B cell (primary cell): ENCODE results near the gene TBC1D4. TPM values are rescaled to one million over a fixed set of nuclear protein-coding genes. Genes with fewer than 3 reads are reported as not detected.

Source experiments
- ATAC-seq: fragments of 200-7000 bp; cut with Tn5 transposase; one replicate; pipeline ENCODE4 v1.10.0; 2021; ENCODE audit warnings: low read depth, mild to moderate bottlenecking, moderate number of reproducible peaks, moderate library complexity
- CTCF ChIA-PET: fragments of 350-600 bp; sonication (Branson Sonifier 250); formaldehyde crosslinking; loops from one replicate; lab custom pipeline; 2021; ENCODE audit warnings: antibody characterized with exemption, inconsistent platforms; lab: Charles Lee
- POLR2A ChIA-PET: fragments of 350-600 bp; sonication (Branson Sonifier 250); formaldehyde crosslinking; loops from one replicate; lab custom pipeline; 2021; ENCODE audit warnings: antibody characterized with exemption; lab: Charles Lee
- DNase-seq: peaks from one replicate; pipeline ENCODE4 v3.0.0; 2013
- H2AFZ ChIP-seq: 2 replicates; pipeline ENCODE4 v1.6.1; 2012; ENCODE audit warnings: mild to moderate bottlenecking, low read depth, low read length; ENCODE audit not compliant: insufficient read depth, poor library complexity, severe bottlenecking
- H3K27ac ChIP-seq, 2 donors: 1 replicate in 1 of 2; 2 replicates in 1 of 2; pipeline ENCODE4 v1.5.1; 2012 to 2013; ENCODE audit warnings: low read length in 2 of 2, mild to moderate bottlenecking in 2 of 2, moderate library complexity in 1 of 2
- H3K27me3 ChIP-seq, 4 experiments: fragments of 200-600 bp in 1 of 4; sonication (generic) in 1 of 4; replicated peaks in 1 of 4; 1 replicate in 2 of 4; 2 replicates in 2 of 4; pipeline versions ENCODE4 v1.6.1 to v1.7.0; 2013 to 2016; ENCODE audit warnings: low read length in 3 of 4, mild to moderate bottlenecking in 2 of 4, mixed read lengths in 1 of 4, moderate library complexity in 1 of 4; ENCODE audit not compliant: insufficient read depth in 4 of 4, control insufficient read depth in 3 of 4; ENCODE audit errors: control extremely low read depth in 1 of 4
- H3K36me3 ChIP-seq, 2 experiments: replicated peaks in 1 of 2; 1 replicate in 1 of 2; 2 replicates in 1 of 2; pipeline versions ENCODE4 v1.6.1 to v1.7.1; 2013; ENCODE audit warnings: low read length in 1 of 2; ENCODE audit not compliant: insufficient read depth in 2 of 2, control insufficient read depth in 1 of 2; ENCODE audit errors: control extremely low read depth in 1 of 2, extremely low read depth in 1 of 2
- H3K4me1 ChIP-seq, 2 donors: fragments of 200-600 bp in 1 of 2; sonication (generic) in 1 of 2; 1 replicate in 1 of 2; 2 replicates in 1 of 2; pipeline versions ENCODE4 v1.5.1 to v1.6.1; 2013 to 2017; ENCODE audit warnings: low read length in 2 of 2; ENCODE audit not compliant: control insufficient read depth in 2 of 2, insufficient read depth in 2 of 2
- H3K4me2 ChIP-seq: replicated peaks from 2 replicates; pipeline ENCODE3; 2012; ENCODE audit warnings: mild to moderate bottlenecking, low read depth, low read length; ENCODE audit not compliant: poor library complexity, severe bottlenecking
- H3K4me3 ChIP-seq, 5 experiments: fragments of 200-600 bp in 1 of 5; sonication (generic) in 1 of 5; 1 replicate in 3 of 5; 2 replicates in 2 of 5; pipeline versions ENCODE4 v1.5.1 to v1.7.0; 2011 to 2016; ENCODE audit warnings: low read length in 4 of 5, mild to moderate bottlenecking in 4 of 5, low read depth in 2 of 5, control low read depth in 1 of 5, moderate library complexity in 1 of 5; ENCODE audit not compliant: insufficient read depth in 1 of 5; ENCODE audit errors: control extremely low read depth in 1 of 5, extremely low read depth in 1 of 5
- H3K79me2 ChIP-seq: fragments of 200-600 bp; sonication (generic); one replicate; pipeline ENCODE4 v1.6.0; 2016; ENCODE audit warnings: low read length; ENCODE audit not compliant: control insufficient read depth, insufficient read depth
- H3K9ac ChIP-seq: fragments of 200-600 bp; sonication (generic); 2 replicates; pipeline ENCODE4 v1.6.1; 2017; ENCODE audit warnings: mild to moderate bottlenecking, low read length, moderate library complexity
- H3K9me3 ChIP-seq, 3 donors: one replicate each; pipeline versions ENCODE4 v1.6.1 to v1.7.1; 2013; ENCODE audit warnings: low read length in 2 of 3; ENCODE audit not compliant: control insufficient read depth in 2 of 3, insufficient read depth in 1 of 3; ENCODE audit errors: control extremely low read depth in 1 of 3
- H4K20me1 ChIP-seq: 2 replicates; pipeline ENCODE4 v1.6.0; 2012; ENCODE audit warnings: mild to moderate bottlenecking, low read length; ENCODE audit not compliant: insufficient read depth, control insufficient read depth, poor library complexity, severe bottlenecking
- H3K27ac Mint-ChIP-seq: one replicate; pipeline ENCODE4 v1.8.0; 2021; ENCODE audit warnings: mixed read lengths
- H3K27me3 Mint-ChIP-seq: one replicate; pipeline ENCODE4 v1.8.0; 2021; ENCODE audit warnings: mixed read lengths
- H3K4me1 Mint-ChIP-seq: one replicate; pipeline ENCODE4 v1.8.0; 2021; ENCODE audit warnings: mixed read lengths
- H3K4me3 Mint-ChIP-seq: one replicate; pipeline ENCODE4 v1.8.0; 2021; ENCODE audit warnings: mixed read lengths
- H3K9me3 Mint-ChIP-seq: one replicate; pipeline ENCODE4 v1.8.0; 2022; ENCODE audit warnings: mixed read lengths; ENCODE audit not compliant: insufficient read depth
- EZH2 ChIP-seq: IDR thresholded peaks from 2 replicates; pipeline ENCODE4 v1.6.1; 2012; ENCODE audit warnings: borderline replicate concordance, low read depth, mild to moderate bottlenecking, moderate library complexity, low read length; ENCODE audit not compliant: insufficient read depth, poor library complexity, severe bottlenecking
- WGBS: methylation state at CpG from one replicate; pipeline ENCODE4 v1.1.5; 2013; ENCODE audit warnings: missing lambda C conversion rate; ENCODE audit not compliant: insufficient coverage; 5-methylcytosine and 5-hydroxymethylcytosine counted together
- intact Hi-C: fragments of 100-400 bp; cut with micrococcal nuclease; formaldehyde crosslinking; loops from one replicate; pipeline ENCODE4 v1.10.0; 2022
- polyA plus RNA-seq: library from polyadenylated mRNA; depleted of rRNA; stranded (reverse); fragments of >200 nt; gene quantifications from 2 replicates; pipeline ENCODE4 v1.2.3, GENCODE V29; 2012
- total RNA-seq, 2 donors: library from RNA; stranded (reverse); fragments of 120-200 nt in 1 of 2; gene quantifications; 1 replicate in 1 of 2; 2 replicates in 1 of 2; pipeline versions ENCODE4 v1.2.3 to v1.2.4, GENCODE V29; 2013 to 2022
- TF ChIP-seq, protein P1 (sequence below): fragments of 200-600 bp; IDR thresholded peaks from one replicate; pipeline ENCODE4 v1.8.0; 2022; ENCODE audit warnings: antibody characterized with exemption, mild to moderate bottlenecking

Gene TBC1D4
- total and polyA plus RNA-seq, 2 donors (not counting 1 experiment from before 2014, with no cell fraction given): 1.6 to 3.5 TPM

DNA sequence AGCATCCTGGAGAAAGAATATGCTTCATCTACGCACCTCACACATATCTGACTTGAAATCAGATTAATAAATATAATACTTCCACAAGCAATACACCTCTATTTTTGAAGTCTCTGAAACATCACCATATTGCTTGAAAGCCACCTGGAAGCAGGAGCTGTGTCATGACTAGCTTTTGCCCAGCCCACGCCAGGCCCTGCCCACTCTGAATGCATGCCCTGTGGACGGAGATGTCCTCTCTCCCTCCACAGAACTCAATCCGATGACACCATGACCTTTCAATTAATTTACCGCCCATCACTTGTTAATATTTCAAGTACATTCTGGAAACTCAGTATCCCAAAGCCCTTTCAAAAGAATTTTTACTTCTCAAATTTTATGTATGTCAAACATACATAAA, 108.0 kb downstream of the TBC1D4 start:
- no peak overlapping the region for H3K4me3 ChIP-seq
- TF ChIP-seq EZH2: no peak
- TF ChIP-seq, protein P1, sequence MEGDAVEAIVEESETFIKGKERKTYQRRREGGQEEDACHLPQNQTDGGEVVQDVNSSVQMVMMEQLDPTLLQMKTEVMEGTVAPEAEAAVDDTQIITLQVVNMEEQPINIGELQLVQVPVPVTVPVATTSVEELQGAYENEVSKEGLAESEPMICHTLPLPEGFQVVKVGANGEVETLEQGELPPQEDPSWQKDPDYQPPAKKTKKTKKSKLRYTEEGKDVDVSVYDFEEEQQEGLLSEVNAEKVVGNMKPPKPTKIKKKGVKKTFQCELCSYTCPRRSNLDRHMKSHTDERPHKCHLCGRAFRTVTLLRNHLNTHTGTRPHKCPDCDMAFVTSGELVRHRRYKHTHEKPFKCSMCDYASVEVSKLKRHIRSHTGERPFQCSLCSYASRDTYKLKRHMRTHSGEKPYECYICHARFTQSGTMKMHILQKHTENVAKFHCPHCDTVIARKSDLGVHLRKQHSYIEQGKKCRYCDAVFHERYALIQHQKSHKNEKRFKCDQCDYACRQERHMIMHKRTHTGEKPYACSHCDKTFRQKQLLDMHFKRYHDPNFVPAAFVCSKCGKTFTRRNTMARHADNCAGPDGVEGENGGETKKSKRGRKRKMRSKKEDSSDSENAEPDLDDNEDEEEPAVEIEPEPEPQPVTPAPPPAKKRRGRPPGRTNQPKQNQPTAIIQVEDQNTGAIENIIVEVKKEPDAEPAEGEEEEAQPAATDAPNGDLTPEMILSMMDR: no peak
- no peak for ATAC-seq
- no peaks in the 10 kb centered on the region for H3K27me3 ChIP-seq
- no peaks in the 10 kb centered on the region for H3K79me2 ChIP-seq
- no peak overlapping the region for H3K27ac ChIP-seq
- no peak overlapping the region for H3K4me2 ChIP-seq
- intact Hi-C loops: no loop called here
- H3K27me3 Mint-ChIP-seq: peaks cover 4% of the 10 kb centered on the region
- ChIA-PET POLR2A (no interaction called here), CTCF (interaction anchor here (1.5 kb wide), 1 partner anchor 47 kb away, joined by 4 read pairs; no protein-coding TSS in a partner anchor)
- H4K20me1 ChIP-seq: no peaks in the 10 kb centered on the region
- no peaks in the 10 kb centered on the region for H3K4me1 Mint-ChIP-seq
- no peak overlapping the region for H3K4me3 Mint-ChIP-seq
- H3K9me3 Mint-ChIP-seq: no peaks in the 10 kb centered on the region
- H3K4me1 ChIP-seq: no peaks in the 10 kb centered on the region
- H3K9ac ChIP-seq: no peak overlapping the region
- WGBS: 98% methylated on average over 5 of the region's 5 CpGs
- H2AFZ ChIP-seq: no peak overlapping the region
- H3K27ac Mint-ChIP-seq: no peak overlapping the region
- H3K36me3 ChIP-seq: no peaks in the 10 kb centered on the region
- DNase-seq: no peak
- H3K9me3 ChIP-seq: no peaks in the 10 kb centered on the region

DNA sequence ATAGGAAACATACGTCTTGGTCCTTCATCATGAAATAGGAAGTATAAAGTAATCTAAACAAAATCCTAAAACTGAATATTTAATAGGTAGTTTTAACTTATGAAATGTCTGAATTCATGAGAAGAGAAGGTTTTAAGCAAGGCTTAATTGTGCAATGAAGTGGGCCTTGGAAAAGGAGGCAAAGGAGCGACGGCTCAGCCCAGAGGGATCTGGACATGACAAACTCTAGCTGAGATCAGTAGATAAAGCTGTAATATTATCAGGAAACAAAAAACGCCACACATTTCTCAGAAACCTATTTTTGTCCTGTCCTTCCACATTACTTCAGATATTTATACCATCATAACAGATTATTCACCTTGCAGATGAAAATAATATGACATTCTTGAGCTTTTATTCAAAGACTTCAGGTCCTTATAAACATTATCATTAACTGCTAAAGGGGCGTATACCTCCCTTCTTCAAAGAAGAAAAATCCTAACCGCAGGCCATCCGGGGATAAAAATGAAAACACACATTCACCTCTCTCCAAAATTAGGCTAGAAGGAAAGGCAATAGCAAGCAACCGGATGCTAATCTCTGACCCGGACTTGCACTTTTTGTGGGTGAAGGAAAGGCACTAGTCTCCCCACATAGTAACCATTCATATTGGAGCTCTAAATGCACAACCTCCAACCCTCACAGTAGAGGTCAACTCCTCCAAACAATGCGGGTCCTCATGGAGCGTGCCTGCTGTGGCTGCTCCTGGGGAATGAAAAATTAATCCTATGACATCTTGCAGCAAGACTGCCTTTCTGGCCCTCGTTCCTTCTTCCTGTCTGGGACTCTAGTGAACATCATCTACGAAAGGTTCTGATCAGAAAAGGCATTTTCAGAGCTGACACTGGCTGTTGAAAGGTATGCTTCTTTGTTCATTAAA, 108.8 kb downstream of the TBC1D4 start:
- Histone ChIP-seq H3K4me3 (no peak overlapping the region), H3K4me1 (no peaks in the 10 kb centered on the region), H3K9me3 (no peaks in the 10 kb centered on the region), H3K36me3 (no peaks in the 10 kb centered on the region), H3K9ac (no peak overlapping the region), H3K4me2 (no peak overlapping the region), H3K79me2 (no peaks in the 10 kb centered on the region), H3K27ac (no peak overlapping the region), H2AFZ (no peak overlapping the region), H4K20me1 (no peaks in the 10 kb centered on the region), H3K27me3 (no peaks in the 10 kb centered on the region)
- 89% methylated on average over 3 of the region's 13 CpGs for WGBS
- peaks cover 7% of the 10 kb centered on the region for H3K27me3 Mint-ChIP-seq
- H3K4me1 Mint-ChIP-seq: no peaks in the 10 kb centered on the region
- DNase-seq (no peak), ATAC-seq (no peak)
- ChIA-PET CTCF (interaction anchor here (0.8 to 3.1 kb wide), 7 partner anchors 7 to 177 kb away, joined by 3 to 13 read pairs (median 4); partner anchors contain the start of genes TBC1D4 and UCHL3), POLR2A (no interaction called here)
- no peaks in the 10 kb centered on the region for H3K9me3 Mint-ChIP-seq
- H3K4me3 Mint-ChIP-seq: no peak overlapping the region
- intact Hi-C loops: loop anchor here (1.0 kb wide), 2 partner anchors 109 to 176 kb away; partner anchors contain the start of genes TBC1D4 and UCHL3
- no peak overlapping the region for H3K27ac Mint-ChIP-seq
- TF ChIP-seq EZH2: no peak
- TF ChIP-seq, protein P1: no peak
